HepG2 (cell line): ENCODE results near the gene GOLPH3. TPM values are rescaled to one million over a fixed set of nuclear protein-coding genes. Genes with fewer than 3 reads are reported as not detected.

Experiments used
- ATAC-seq: fragments of 200-7000 bp; cut with Tn5 transposase; 3 replicates; pipeline ENCODE4 v1.9.1; 2020; ENCODE audit warnings: mild to moderate bottlenecking, moderate library complexity
- BruUV-seq: library from RNA; stranded (reverse); fragments of 400-500 nt; replicated peaks from 2 replicates; lab custom pipeline; 2021; lab: Mats Ljungman, UMichigan
- CTCF ChIA-PET: fragments of 300-600 bp; formaldehyde crosslinking; extraction: SDS; loops from one replicate; lab custom pipeline; 2021; ENCODE audit warnings: low total read pairs, inconsistent platforms, low intra/inter-chr PET ratio; lab: Yijun Ruan, JAX
- POLR2A ChIA-PET: fragments of 350-600 bp; sonication (Branson Sonifier 250); formaldehyde crosslinking; loops from one replicate; lab custom pipeline; 2020; ENCODE audit warnings: antibody characterized with exemption, inconsistent platforms; lab: Yijun Ruan, JAX
- DNase-seq: peaks from one replicate; pipeline ENCODE4 v3.0.0-alpha.2; 2015; ENCODE audit warnings: low spot score
- FAIRE-seq: peaks from 3 replicates; lab custom pipeline; 2011; peaks lifted over from hg19 to GRCh38; lab: Jason Lieb, UNC
- H2AFZ ChIP-seq: one replicate; pipeline ENCODE4 v1.6.1; 2011; ENCODE audit warnings: low read length, inconsistent platforms
- H3K27ac ChIP-seq: fragments of 300-600 bp; 3 replicates; pipeline ENCODE4 v1.8.0; 2011; ENCODE audit warnings: mixed run types, mild to moderate bottlenecking, mixed read lengths, low read length, inconsistent platforms; ENCODE audit not compliant: insufficient read depth; ENCODE audit errors: extremely low read length
- H3K27me3 ChIP-seq, 2 experiments: fragments of 200-600 bp in 1 of 2; 2 replicates in 1 of 2; 3 replicates in 1 of 2; pipeline versions ENCODE4 v1.6.0 to v1.8.0; 2011; ENCODE audit warnings: low read length in 2 of 2, mild to moderate bottlenecking in 2 of 2, moderate library complexity in 2 of 2, inconsistent platforms in 1 of 2; ENCODE audit not compliant: insufficient read depth in 2 of 2, control insufficient read depth in 1 of 2
- H3K36me3 ChIP-seq, 2 experiments: fragments of 200-600 bp in 1 of 2; replicated peaks in 1 of 2; 2 replicates in 1 of 2; 3 replicates in 1 of 2; pipeline versions ENCODE4 v1.5.1 to v1.8.0; 2011; ENCODE audit warnings: low read length in 2 of 2, inconsistent platforms in 1 of 2; ENCODE audit not compliant: insufficient read depth in 2 of 2, control insufficient read depth in 1 of 2
- H3K4me1 ChIP-seq: 2 replicates; pipeline ENCODE4 v1.5.1; 2012; ENCODE audit warnings: low read length, inconsistent platforms; ENCODE audit not compliant: insufficient read depth
- H3K4me2 ChIP-seq: 2 replicates; pipeline ENCODE4 v1.6.0; 2011; ENCODE audit warnings: low read depth, low read length, inconsistent platforms
- H3K4me3 ChIP-seq, 3 experiments: fragments of 200-600 bp in 1 of 3; sonication (generic), shearing (Covaris generic) in 1 of 3; replicated peaks in 1 of 3; 2 replicates each; pipeline ENCODE4 v1.5.1; 2011 to 2016; ENCODE audit warnings: low read length in 3 of 3, inconsistent platforms in 2 of 3, low read depth in 2 of 3, mild to moderate bottlenecking in 2 of 3, control low read depth in 1 of 3, mixed read lengths in 1 of 3; ENCODE audit not compliant: insufficient read depth in 1 of 3
- H3K79me2 ChIP-seq: one replicate; pipeline ENCODE4 v1.6.1; 2011; ENCODE audit warnings: low read length, inconsistent platforms; ENCODE audit not compliant: insufficient read depth
- H3K9ac ChIP-seq: 2 replicates; pipeline ENCODE4 v1.6.0; 2011; ENCODE audit warnings: mild to moderate bottlenecking, low read depth, low read length, inconsistent platforms; ENCODE audit not compliant: insufficient read depth
- H3K9me3 ChIP-seq: 2 replicates; pipeline ENCODE4 v1.5.1; 2012; ENCODE audit warnings: mild to moderate bottlenecking, low read length
- H4K20me1 ChIP-seq: 2 replicates; pipeline ENCODE4 v1.6.0; 2011; ENCODE audit warnings: inconsistent platforms, mild to moderate bottlenecking, low read length, moderate library complexity; ENCODE audit not compliant: insufficient read depth
- FOSL1 ChIP-seq: sonication (generic); formaldehyde crosslinking; IDR thresholded peaks from 2 replicates; pipeline ENCODE4 v1.9.0; 2021; ENCODE audit warnings: missing genetic modification reagents, borderline replicate concordance
- JUND ChIP-seq: sonication (generic); formaldehyde crosslinking; IDR thresholded peaks from 2 replicates; pipeline ENCODE4 v1.8.0; 2022; ENCODE audit warnings: mild to moderate bottlenecking, missing genetic modification reagents
- MTA1 ChIP-seq: sonication (generic); formaldehyde crosslinking; IDR thresholded peaks from 2 replicates; pipeline ENCODE4 v1.4.0; 2020; ENCODE audit warnings: missing genetic modification reagents, mild to moderate bottlenecking, borderline replicate concordance
- PBX2 ChIP-seq: IDR thresholded peaks from 2 replicates; pipeline ENCODE4 v1.6.1; 2016; ENCODE audit warnings: control low read depth
- RNF2 ChIP-seq: fragments of 450-650 bp; conservative IDR thresholded peaks from 2 replicates; pipeline ENCODE4 v1.6.1; 2016; ENCODE audit warnings: low read depth
- ZBTB44 ChIP-seq: sonication (generic); formaldehyde crosslinking; IDR thresholded peaks from 2 replicates; pipeline ENCODE4 v1.4.0; 2020; ENCODE audit warnings: missing genetic modification reagents
- ZMYM4 ChIP-seq: sonication (generic); formaldehyde crosslinking; IDR thresholded peaks from 2 replicates; pipeline ENCODE4 v1.8.1; 2023; ENCODE audit warnings: mild to moderate bottlenecking, missing genetic modification reagents
- ZNF251 ChIP-seq: sonication (generic); formaldehyde crosslinking; IDR thresholded peaks from 2 replicates; pipeline ENCODE4 v1.9.0; 2021; ENCODE audit warnings: mild to moderate bottlenecking, missing genetic modification reagents
- ZNF383 ChIP-seq: sonication (generic); formaldehyde crosslinking; IDR thresholded peaks from 2 replicates; pipeline ENCODE4 v1.4.0; 2020; ENCODE audit warnings: missing genetic modification reagents, mild to moderate bottlenecking, borderline replicate concordance
- ZNF652 ChIP-seq: IDR thresholded peaks from 2 replicates; pipeline ENCODE4 v1.6.1; 2016; ENCODE audit warnings: low read depth, borderline replicate concordance
- ZNF670 ChIP-seq: sonication (generic); formaldehyde crosslinking; IDR thresholded peaks from 2 replicates; pipeline ENCODE4 v1.8.0; 2022; ENCODE audit warnings: mild to moderate bottlenecking, missing genetic modification reagents, borderline replicate concordance
- ZNF691 ChIP-seq: sonication (generic); formaldehyde crosslinking; IDR thresholded peaks from 2 replicates; pipeline ENCODE4 v1.4.0; 2020; ENCODE audit warnings: missing genetic modification reagents, low read depth, mild to moderate bottlenecking, borderline replicate concordance
- ZSCAN21 ChIP-seq: sonication (generic); formaldehyde crosslinking; IDR thresholded peaks from 2 replicates; pipeline ENCODE4 v1.8.0; 2022; ENCODE audit warnings: mild to moderate bottlenecking, missing genetic modification reagents, moderate library complexity, borderline replicate concordance
- WGBS: methylation state at CpG from one replicate; pipeline ENCODE4 v1.1.6; 2017; ENCODE audit warnings: low lambda C conversion rate; 5-methylcytosine and 5-hydroxymethylcytosine counted together
- in situ Hi-C: cut with HindIII; loops from 2 replicates; pipeline ENCODE4 v1.10.0; 2017; ENCODE audit warnings: low pct_unique_long_range_greater_than_20kb; ENCODE audit not compliant: extremely low pct_ligation_motif_present
- intact Hi-C: fragments of 100-400 bp; cut with micrococcal nuclease; formaldehyde crosslinking; loops from one replicate; pipeline ENCODE4 v1.10.0; 2022; ENCODE audit not compliant: unreplicated experiment
- polyA plus RNA-seq, 8 experiments: library from polyadenylated mRNA; depleted of rRNA in 3 of 8; stranded (reverse) in 7 of 8; unstranded in 1 of 8; fragments of >200 nt; fragmentation: Illumina TruSeq in 4 of 8; extraction: Trizol in 4 of 8; gene quantifications; 2 replicates each; pipeline versions ENCODE4 v1.2.1 to v1.2.3, GENCODE V29; 2011 to 2016; ENCODE audit warnings: low read depth in 4 of 8, missing spikeins in 1 of 8, mixed read lengths in 1 of 8; ENCODE audit not compliant: insufficient read depth in 1 of 8
- total RNA-seq, 5 experiments: library from RNA; depleted of rRNA; stranded (reverse); fragments of >200 nt; fragmentation: Illumina TruSeq; extraction: Trizol; gene quantifications; 2 replicates each; pipeline ENCODE4 v1.2.3, GENCODE V29; 2016; ENCODE audit warnings: low read depth in 1 of 5

Gene GOLPH3
- total and polyA plus RNA-seq, 2 of the 13 experiments (the other 11 are each of a cell fraction or from before 2014, with no cell fraction given) = 59.5 to 84.5 TPM

DNA sequence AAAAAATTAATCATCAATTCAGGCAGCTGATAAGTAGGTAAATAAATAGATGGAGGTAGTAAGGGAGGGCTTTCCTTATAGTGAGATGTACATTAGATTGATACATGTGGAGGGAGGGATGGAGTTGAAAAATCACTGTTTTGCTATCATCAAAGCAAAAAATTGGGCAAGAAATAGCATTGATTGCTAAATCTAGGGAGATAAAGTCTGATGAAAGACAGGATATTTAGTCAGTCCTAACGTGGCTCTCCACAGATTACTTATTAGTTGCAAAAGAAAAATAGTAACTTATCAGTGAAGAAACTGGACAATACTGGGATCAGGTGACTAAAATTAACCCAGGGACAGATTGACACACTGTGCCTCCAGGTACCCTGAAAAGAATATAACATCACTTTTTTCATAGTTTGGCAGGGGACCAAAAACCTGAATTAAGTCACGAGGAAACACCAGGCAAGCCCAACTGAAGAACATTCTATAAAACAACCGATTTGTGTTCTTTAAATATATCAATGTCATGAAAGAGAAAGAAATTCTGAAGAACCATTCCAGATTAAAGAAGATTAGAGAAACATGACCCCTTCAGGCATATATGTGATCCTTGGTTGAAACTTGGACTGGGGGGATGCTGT is 27.1 kb upstream of the GOLPH3 start (continued):
- TF ChIP-seq ZNF691 (CRISPR knock-in tag) (no peak), ZNF383 (no peak)

- Histone ChIP-seq H3K9ac (no peak overlapping the region), H3K4me3 (no peak overlapping the region), H3K27ac (no peak overlapping the region), H4K20me1 (no peaks in the 10 kb centered on the region), H3K27me3 (no peaks in the 10 kb centered on the region), H3K4me1 (peaks cover 26% of the 10 kb centered on the region), H3K4me2 (no peak overlapping the region)
- no TSS peak for BruUV-seq
- 66% methylated on average over 6 of the region's 6 CpGs for WGBS
- FAIRE-seq = no peak
- no peak for ATAC-seq
- POLR2A ChIA-PET = no interaction called here
- TF ChIP-seq ZSCAN21 = no peak
- TF ChIP-seq, all 625 proteins: peak for 0
- intact Hi-C loops (no loop called here), in situ Hi-C loops (no loop called here)
- Histone ChIP-seq H2AFZ (no peak overlapping the region), H3K36me3 (no peaks in the 10 kb centered on the region), H3K79me2 (no peaks in the 10 kb centered on the region), H3K9me3 (no peaks in the 10 kb centered on the region)
- CTCF ChIA-PET = no interaction called here
- no peak for DNase-seq
Measured at GRCh38 chr5:32197032-32197431, 22.9 kb upstream of the GOLPH3 start.

DNA sequence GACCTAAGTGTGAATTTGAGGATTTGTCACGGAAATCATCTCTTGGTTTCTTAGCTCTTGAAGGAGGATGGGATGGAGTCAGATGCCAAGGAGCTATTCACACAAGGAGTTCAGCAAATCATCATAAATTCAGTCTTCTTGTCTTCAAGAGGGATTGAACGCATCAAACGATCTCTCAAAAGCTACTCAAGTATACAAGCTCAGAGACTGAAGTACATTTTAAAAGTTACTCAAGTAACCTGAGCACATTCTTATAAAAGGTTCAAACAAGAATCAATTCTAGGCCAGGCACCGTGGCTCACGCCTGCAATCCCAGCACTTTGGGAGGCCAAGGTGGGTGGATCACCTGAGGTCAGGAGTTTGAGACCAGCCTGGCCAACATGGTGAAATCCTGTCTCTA is 21.1 kb upstream of the GOLPH3 start:
- no peak overlapping the region for H3K4me3 ChIP-seq
- FAIRE-seq = no peak
- H3K36me3 ChIP-seq = no peaks in the 10 kb centered on the region
- no peaks in the 10 kb centered on the region for H4K20me1 ChIP-seq
- POLR2A ChIA-PET = no interaction called here
- no peak overlapping the region for H2AFZ ChIP-seq
- DNase-seq = no peak
- no peak overlapping the region for H3K27ac ChIP-seq
- in situ Hi-C loops = no loop called here
- no peaks in the 10 kb centered on the region for H3K9me3 ChIP-seq
- intact Hi-C loops = no loop called here
- H3K79me2 ChIP-seq = no peaks in the 10 kb centered on the region
- 92% methylated on average over 5 of the region's 5 CpGs for WGBS
- H3K27me3 ChIP-seq = no peaks in the 10 kb centered on the region
- no peak overlapping the region for H3K4me2 ChIP-seq
- CTCF ChIA-PET = no interaction called here
- no peak overlapping the region for H3K9ac ChIP-seq
- peaks cover 11% of the 10 kb centered on the region for H3K4me1 ChIP-seq
- no TSS peak for BruUV-seq
- ATAC-seq = no peak
- no peak for TF ChIP-seq FOSL1 (CRISPR knock-in tag)
- TF ChIP-seq ZNF251 (CRISPR knock-in tag) = no peak
- TF ChIP-seq ZNF670 (CRISPR knock-in tag) = no peak
- TF ChIP-seq MTA1 (CRISPR knock-in tag) = no peak
- TF ChIP-seq JUND (CRISPR knock-in tag) = no peak
- no peak for TF ChIP-seq ZMYM4 (CRISPR knock-in tag)
- TF ChIP-seq RNF2 = no peak
- TF ChIP-seq ZNF652 (CRISPR knock-in tag) = no peak
- TF ChIP-seq PBX2 (CRISPR knock-in tag) = no peak
- TF ChIP-seq ZBTB44 = no peak
